GM12873 (cell line): Measurements from ENCODE around the gene ZNF724.

Experiments
- TF ChIP-seq, protein P1 (sequence below): IDR thresholded peaks from 2 replicates; pipeline ENCODE4 v1.5.1; 2012; ENCODE audit warnings: low read depth, mild to moderate bottlenecking, moderate library complexity, low read length, control low read depth; ENCODE audit not compliant: insufficient read depth; ENCODE audit errors: missing control alignments

ZNF724 gene

DNA sequence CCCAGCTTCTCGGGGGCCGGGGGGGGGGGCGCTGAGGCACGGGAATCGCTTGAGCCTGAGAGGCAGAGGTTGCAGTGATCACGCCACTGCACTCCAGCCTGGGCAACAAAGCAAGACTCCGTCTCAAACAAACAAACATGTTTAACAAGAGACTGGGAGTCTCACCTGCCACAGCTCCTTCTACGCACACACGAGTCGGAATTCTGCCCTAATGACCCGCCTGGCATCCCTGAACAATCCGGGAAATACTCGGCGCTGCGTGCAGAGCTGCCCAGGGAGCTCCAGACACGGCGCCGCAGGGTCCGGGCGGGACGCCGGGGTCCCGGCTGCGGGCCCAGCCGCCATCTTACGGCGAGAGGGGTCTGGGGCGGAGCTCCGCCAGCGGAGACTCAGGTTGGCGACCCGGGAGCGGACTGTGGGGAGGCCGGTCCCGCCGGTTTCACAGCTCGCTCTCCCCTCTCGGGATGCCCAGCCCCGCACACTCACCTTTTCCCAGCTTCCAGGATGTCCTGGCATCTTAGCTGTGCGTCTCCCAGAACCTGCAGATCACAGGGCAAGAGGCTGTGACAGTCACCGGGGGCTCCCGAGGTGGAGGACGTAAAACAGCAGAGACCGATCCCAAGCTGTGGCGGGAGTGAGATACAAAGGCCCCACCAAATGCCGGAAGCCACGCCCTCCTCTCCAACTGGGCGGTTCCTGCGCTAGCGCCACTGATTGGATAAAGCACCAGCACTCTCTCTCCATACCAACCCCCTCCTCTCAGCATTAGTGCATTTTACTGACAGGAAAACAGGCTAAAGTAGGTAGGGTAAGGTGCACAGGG lies 23.6 kb upstream of the ZNF724 start:
- TF ChIP-seq, protein P1, sequence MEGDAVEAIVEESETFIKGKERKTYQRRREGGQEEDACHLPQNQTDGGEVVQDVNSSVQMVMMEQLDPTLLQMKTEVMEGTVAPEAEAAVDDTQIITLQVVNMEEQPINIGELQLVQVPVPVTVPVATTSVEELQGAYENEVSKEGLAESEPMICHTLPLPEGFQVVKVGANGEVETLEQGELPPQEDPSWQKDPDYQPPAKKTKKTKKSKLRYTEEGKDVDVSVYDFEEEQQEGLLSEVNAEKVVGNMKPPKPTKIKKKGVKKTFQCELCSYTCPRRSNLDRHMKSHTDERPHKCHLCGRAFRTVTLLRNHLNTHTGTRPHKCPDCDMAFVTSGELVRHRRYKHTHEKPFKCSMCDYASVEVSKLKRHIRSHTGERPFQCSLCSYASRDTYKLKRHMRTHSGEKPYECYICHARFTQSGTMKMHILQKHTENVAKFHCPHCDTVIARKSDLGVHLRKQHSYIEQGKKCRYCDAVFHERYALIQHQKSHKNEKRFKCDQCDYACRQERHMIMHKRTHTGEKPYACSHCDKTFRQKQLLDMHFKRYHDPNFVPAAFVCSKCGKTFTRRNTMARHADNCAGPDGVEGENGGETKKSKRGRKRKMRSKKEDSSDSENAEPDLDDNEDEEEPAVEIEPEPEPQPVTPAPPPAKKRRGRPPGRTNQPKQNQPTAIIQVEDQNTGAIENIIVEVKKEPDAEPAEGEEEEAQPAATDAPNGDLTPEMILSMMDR, result no peak

DNA sequence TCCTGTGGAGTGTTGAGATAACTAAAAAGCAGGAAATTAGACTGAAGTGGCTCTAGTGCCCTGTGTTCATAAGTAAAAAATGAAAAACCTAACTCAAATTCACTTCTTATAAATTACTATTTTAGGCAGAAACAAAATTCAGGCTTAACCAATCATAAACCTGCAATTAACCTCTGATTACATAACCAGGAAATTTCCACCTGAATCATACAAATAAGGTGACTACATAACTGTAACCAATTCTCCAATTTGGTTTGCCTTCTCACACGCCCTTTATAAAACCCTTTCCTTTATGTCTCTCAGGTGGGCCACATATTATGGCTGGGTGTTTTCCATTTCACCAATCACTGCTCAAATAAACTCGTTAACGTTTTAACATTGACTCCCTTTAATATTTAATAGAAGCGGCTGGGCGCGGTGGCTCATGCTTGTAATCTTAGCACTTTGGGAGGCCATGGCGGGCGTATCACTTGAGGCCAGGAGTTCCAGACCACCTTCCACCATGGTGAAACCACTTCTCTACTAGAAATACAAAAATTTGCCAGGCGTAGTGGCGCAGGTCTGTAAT lies 22.9 kb upstream of the ZNF724 start:
- TF ChIP-seq, protein P1, result no peak

DNA sequence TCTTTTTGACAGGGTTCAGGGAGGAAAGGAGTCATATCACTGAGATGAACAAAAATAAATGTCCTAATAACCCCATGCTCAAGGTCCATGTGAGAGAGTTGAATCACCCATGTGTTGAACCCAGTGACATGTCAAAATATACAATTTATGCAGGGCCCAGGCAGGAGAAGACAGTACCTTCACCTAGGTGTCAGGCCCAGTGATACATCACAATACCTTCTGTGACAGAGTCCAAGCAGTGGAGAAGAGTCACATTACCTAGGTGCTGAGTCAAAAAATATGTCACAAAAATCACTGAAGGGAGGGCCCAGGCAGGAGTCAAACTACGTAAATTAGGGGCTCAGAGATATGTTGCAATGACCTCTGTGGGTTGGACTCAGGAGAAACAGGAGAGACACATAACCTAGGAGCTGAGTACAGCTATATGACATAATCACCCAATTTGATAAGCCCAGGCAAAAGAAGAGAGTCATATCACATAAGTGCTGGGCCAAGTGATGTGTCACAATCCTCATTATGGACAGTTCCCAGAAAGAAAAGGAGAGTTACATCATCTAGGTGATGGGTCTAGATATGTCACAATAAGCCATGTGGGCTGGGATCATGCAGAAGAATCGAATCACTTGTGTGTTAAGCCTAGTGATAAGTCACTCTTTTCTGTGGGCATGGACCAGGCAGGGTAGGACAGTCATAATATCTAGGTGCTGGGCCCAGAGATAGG lies 13.8 kb upstream of the ZNF724 start:
- TF ChIP-seq, protein P1, result no peak

DNA sequence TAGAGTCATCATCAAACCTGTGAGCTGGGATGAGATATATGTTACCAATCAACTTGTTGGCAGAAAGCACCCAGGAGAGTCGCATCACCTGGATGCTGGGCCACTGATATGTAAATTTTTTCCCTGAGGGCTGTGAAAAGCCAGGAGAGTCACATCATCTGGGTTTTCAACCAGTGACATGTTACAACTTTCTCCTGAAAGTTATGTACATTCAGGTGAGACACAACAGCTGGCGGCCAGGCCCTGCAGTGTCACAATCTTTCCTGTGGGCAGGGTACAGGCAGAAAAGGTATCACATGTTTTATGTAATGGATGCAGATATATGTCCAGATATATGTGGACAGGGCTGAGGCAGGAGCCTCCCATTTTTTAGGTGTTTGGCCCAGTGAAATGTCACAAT lies 13.2 kb upstream of the ZNF724 start:
- TF ChIP-seq, protein P1, result no peak

DNA sequence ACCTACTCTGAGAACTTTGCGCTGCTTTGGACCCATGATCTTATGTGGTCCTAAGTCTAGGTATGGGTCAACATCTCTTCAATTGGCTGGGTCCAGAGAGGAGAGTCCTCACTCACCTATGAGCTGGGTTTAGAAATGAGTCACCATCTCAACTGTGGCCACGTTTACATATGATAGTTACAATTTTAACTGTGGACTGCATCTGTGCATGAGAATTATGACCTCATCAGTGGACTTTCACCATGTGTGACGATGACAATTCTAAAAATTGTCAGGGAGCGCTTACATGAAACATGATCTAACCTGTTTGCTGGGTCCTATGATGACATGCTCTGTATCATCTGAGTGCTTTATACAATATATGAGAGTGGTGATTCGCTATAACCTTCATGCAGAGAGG lies 12.7 kb upstream of the ZNF724 start:
- TF ChIP-seq, protein P1, result no peak

DNA sequence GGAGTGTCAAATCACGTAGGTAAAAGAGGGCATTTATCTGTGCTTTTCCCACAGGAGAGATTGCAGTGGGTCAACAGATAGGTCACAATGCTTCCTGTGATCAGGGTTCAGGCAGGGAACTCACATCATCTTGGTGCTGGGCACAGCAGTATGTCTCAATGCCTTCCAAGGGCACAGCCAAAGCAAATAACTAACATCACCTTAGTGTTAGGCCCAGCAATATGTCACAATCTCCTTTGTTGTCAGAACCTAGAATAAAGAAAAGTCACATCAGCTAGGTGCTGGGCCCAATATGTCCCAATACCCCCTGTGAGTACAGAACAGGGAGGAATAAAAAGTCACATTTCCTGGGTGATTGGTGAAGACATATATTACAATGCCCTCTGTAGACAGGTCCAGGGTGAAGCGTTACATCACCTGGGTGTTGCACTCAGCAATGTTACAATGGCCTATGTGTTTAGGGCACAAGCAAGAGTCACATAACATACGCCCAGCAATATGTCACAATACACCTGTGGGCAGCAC lies 11.4 kb upstream of the ZNF724 start:
- TF ChIP-seq, protein P1, result no peak

DNA sequence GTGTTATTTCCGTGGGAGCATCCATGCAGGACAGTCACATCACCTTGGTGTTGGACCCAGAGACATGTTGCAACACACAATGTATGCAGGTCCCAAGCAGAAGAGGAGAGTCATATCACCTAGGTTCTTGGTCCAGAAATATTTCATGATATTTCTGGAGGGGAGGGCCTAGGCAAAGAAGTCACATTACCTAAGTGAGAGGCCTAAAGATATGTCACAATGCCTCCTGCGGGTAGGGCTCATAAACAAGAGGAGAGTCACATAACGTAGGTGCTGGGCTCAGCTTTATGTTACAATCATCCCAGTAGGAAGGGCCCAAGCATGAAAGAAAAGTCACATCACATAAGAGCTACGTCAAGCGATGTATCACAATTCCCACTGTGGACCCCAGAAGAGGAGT lies 10.8 kb upstream of the ZNF724 start:
- TF ChIP-seq, protein P1, result no peak
